ENCODE data around the gene LRP5. TPM values are rescaled to one million over a fixed set of nuclear protein-coding genes. Genes with fewer than 3 reads are reported as not detected.

LRP5 gene
- total RNA-seq, 1 experiment from 2014 or later, result 32.8 TPM

DNA sequence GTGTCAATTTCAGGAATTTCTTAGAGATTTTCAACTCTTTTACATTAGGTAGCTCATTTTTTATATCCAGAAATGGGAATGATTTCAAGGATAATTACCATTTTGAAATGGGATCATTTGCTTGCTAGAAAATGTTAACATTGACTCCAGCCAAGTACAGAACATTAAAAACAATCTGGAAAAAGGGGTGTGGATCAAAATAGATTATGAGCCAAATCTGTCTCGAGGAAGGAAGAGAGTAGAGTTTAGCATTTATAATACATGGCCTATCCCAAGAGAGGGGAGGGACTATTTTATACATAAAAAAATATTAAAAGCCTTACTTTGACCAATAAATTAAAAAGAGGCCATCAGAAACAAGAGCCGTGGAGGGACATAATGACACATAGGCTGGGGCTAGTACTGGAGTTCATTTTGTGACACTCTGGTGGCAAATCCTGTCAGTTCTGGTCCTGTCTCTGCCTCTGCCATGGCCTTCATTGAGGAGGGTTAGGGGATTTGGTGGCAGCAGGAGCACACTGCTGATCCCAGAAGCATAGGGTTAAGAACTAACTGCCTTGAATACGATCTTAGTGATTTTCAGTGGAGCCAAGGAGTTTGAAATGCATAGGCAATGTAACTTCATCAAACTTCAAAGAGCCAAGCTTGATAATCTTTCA, 168.6 kb downstream of the LRP5 start:
- CTCF ChIA-PET, result interaction anchor here (0.6 to 0.7 kb wide), 2 partner anchors 82 to 176 kb away, joined by 3 to 4 read pairs; no protein-coding TSS in a partner anchor
- DNase-seq (ENCODE audit: unreplicated experiment), result no peak
- Mint-ChIP-seq H3K9me3 (ENCODE audit: unreplicated experiment) (no peaks in the 10 kb centered on the region), H3K4me1 (ENCODE audit: insufficient read depth, unreplicated experiment) (peaks cover 18% of the 10 kb centered on the region), H3K27me3 (ENCODE audit: insufficient read depth, unreplicated experiment) (no peaks in the 10 kb centered on the region), H3K27ac (ENCODE audit: low read depth, unreplicated experiment) (peak overlapping the region; percentile 47), H3K36me3 (ENCODE audit: insufficient read depth, unreplicated experiment) (peaks cover 19% of the 10 kb centered on the region), H3K4me3 (ENCODE audit: unreplicated experiment) (no peak overlapping the region)
- TF ChIP-seq, protein P1, sequence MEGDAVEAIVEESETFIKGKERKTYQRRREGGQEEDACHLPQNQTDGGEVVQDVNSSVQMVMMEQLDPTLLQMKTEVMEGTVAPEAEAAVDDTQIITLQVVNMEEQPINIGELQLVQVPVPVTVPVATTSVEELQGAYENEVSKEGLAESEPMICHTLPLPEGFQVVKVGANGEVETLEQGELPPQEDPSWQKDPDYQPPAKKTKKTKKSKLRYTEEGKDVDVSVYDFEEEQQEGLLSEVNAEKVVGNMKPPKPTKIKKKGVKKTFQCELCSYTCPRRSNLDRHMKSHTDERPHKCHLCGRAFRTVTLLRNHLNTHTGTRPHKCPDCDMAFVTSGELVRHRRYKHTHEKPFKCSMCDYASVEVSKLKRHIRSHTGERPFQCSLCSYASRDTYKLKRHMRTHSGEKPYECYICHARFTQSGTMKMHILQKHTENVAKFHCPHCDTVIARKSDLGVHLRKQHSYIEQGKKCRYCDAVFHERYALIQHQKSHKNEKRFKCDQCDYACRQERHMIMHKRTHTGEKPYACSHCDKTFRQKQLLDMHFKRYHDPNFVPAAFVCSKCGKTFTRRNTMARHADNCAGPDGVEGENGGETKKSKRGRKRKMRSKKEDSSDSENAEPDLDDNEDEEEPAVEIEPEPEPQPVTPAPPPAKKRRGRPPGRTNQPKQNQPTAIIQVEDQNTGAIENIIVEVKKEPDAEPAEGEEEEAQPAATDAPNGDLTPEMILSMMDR (IDR thresholded peaks at IDR 0.05; ENCODE audit: unreplicated experiment), result no peak
- no TSS peak for BruUV-seq (replicated peaks)
- POLR2A ChIA-PET, result interaction anchor here (0.7 to 1.3 kb wide), 4 partner anchors 13 to 619 kb away, joined by 3 read pairs; no protein-coding TSS in a partner anchor
- intact Hi-C loops (cut with micrococcal nuclease), result no loop called here

DNA sequence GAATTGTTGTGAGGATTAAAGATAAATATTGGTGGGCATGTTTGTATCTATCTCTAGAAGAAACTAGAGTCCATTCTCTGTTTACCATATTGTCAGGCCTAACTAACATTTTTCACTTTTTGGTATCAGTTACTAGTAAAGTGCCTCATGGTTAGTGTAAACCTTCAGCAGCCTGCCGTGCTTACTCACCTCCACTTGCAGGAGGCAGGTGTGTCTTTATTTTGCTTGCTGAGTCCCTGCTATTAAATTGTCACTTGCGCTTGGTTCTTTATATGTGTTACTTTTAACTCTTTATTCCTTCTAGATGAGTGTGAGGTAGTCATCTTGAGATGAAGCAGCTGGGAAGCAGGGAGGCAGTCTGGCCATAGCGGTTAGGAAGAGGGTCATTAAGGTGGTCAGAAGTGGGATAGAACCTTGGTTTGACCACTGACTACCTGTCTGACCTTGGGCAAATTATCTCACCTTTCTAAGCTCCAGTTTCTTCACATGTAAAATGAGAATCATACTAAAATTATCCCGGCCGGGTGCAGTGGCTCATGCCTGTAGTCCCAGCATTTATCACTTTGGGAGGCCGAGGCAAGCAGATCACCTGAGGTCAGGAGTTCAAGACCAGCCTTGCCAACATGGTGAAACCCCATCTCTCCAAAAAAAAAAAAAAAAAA, 169.3 kb downstream of the LRP5 start:
- TF ChIP-seq, protein P1 (IDR thresholded peaks at IDR 0.05; ENCODE audit: unreplicated experiment), result no peak
- Mint-ChIP-seq H3K9me3 (ENCODE audit: unreplicated experiment) (no peaks in the 10 kb centered on the region), H3K4me1 (ENCODE audit: insufficient read depth, unreplicated experiment) (peaks cover 18% of the 10 kb centered on the region), H3K27ac (ENCODE audit: low read depth, unreplicated experiment) (peak overlapping the region; percentile 47), H3K36me3 (ENCODE audit: insufficient read depth, unreplicated experiment) (peaks cover 19% of the 10 kb centered on the region), H3K4me3 (ENCODE audit: unreplicated experiment) (no peak overlapping the region), H3K27me3 (ENCODE audit: insufficient read depth, unreplicated experiment) (no peaks in the 10 kb centered on the region)
- CTCF ChIA-PET, result no interaction called here
- no TSS peak for BruUV-seq (replicated peaks)
- intact Hi-C loops (cut with micrococcal nuclease), result no loop called here
- POLR2A ChIA-PET, result interaction anchor here (1.0 to 1.3 kb wide), 2 partner anchors 17 to 28 kb away, joined by 3 read pairs; no protein-coding TSS in a partner anchor
- DNase-seq (ENCODE audit: unreplicated experiment), result no peak

DNA sequence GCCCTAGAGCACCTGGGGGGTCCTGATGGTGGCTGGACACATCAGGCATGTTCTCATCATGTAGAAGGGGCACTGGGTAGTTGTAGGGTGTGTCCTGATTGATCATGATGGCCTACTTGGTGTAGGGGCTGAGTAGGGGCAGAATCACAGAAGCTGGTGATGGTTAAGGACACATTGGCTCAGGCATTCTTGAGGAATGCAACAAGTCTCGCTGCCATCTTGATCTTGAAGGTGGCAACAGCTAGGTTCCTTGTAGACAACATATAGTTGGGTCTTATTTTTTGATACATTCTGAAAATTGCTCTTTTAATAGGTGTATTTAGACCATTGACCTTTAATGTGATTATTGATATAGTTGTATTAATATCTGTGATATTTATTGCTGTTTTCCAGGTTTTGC, 176.2 kb downstream of the LRP5 start:
- no peaks in the 10 kb centered on the region for H3K9me3 Mint-ChIP-seq (ENCODE audit: unreplicated experiment)
- no peak overlapping the region for H3K4me3 Mint-ChIP-seq (ENCODE audit: unreplicated experiment)
- no peak for DNase-seq (ENCODE audit: unreplicated experiment)
- no TSS peak for BruUV-seq (replicated peaks)
- CTCF ChIA-PET, result interaction anchor here (0.8 kb wide), 1 partner anchor 16 kb away, joined by 4 read pairs; no protein-coding TSS in a partner anchor
- intact Hi-C loops (cut with micrococcal nuclease), result no loop called here
- TF ChIP-seq, protein P1 (IDR thresholded peaks at IDR 0.05; ENCODE audit: unreplicated experiment), result no peak
- H3K4me1 Mint-ChIP-seq (ENCODE audit: insufficient read depth, unreplicated experiment), result peaks cover 24% of the 10 kb centered on the region
- H3K27me3 Mint-ChIP-seq (ENCODE audit: insufficient read depth, unreplicated experiment), result no peaks in the 10 kb centered on the region
- H3K36me3 Mint-ChIP-seq (ENCODE audit: insufficient read depth, unreplicated experiment), result no peaks in the 10 kb centered on the region
- no peak overlapping the region for H3K27ac Mint-ChIP-seq (ENCODE audit: low read depth, unreplicated experiment)
- POLR2A ChIA-PET, result interaction anchor here (0.6 to 1.1 kb wide), 2 partner anchors 25 to 27 kb away, joined by 3 to 5 read pairs; no protein-coding TSS in a partner anchor

DNA sequence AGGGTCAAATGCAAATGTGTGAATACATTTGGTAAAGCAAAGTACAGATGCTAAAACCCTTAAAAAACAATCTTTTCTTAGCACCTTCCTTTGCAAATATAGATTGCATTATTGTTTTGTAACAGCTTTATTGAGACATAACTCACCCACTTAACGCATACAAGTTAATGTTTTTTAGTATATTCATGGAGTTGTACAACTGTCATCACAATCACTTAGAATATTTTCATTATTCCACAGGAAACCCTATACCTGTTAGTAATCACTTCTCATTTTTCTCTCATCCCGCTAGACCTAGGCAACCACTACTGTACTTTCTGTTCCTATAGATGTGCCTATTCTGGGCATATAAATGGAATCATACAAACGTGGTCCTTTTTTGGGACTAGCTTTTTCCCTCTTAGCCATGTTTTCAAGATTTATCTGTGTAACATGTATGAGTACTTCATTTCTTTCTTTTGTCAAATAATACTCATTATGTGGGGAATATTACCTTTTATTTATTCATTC, 182.9 kb downstream of the LRP5 start:
- BruUV-seq (replicated peaks), result no TSS peak
- H3K36me3 Mint-ChIP-seq (ENCODE audit: insufficient read depth, unreplicated experiment), result no peaks in the 10 kb centered on the region
- DNase-seq (ENCODE audit: unreplicated experiment), result no peak
- H3K4me3 Mint-ChIP-seq (ENCODE audit: unreplicated experiment), result no peak overlapping the region
- TF ChIP-seq, protein P1 (IDR thresholded peaks at IDR 0.05; ENCODE audit: unreplicated experiment), result no peak
- POLR2A ChIA-PET, result interaction anchor here (1.4 kb wide), 1 partner anchor 11 kb away, joined by 5 read pairs; no protein-coding TSS in a partner anchor
- no peak overlapping the region for H3K27ac Mint-ChIP-seq (ENCODE audit: low read depth, unreplicated experiment)
- peaks cover 20% of the 10 kb centered on the region for H3K4me1 Mint-ChIP-seq (ENCODE audit: insufficient read depth, unreplicated experiment)
- CTCF ChIA-PET, result interaction anchor here (0.7 kb wide), 1 partner anchor 18 kb away, joined by 4 read pairs; no protein-coding TSS in a partner anchor
- H3K27me3 Mint-ChIP-seq (ENCODE audit: insufficient read depth, unreplicated experiment), result no peaks in the 10 kb centered on the region
- no peaks in the 10 kb centered on the region for H3K9me3 Mint-ChIP-seq (ENCODE audit: unreplicated experiment)
- intact Hi-C loops (cut with micrococcal nuclease), result no loop called here

All from MCF 10A (cell line).